A673 (cell line): ENCODE results near the gene ZNF157.

Source experiments
- EZH2 ChIP-seq: fragments of 200-600 bp; sonication (generic); IDR thresholded peaks from 2 replicates; pipeline ENCODE4 v1.6.1; 2017; ENCODE audit warnings: borderline replicate concordance, low read depth, mild to moderate bottlenecking, mixed read lengths, antibody characterized with exemption, low read length; ENCODE audit not compliant: poor library complexity, severe bottlenecking
- TF ChIP-seq, protein P1 (sequence below): fragments of 300-800, 200-600 bp; sonication (generic); conservative IDR thresholded peaks from 2 replicates; pipeline ENCODE4 v1.5.1; 2017; ENCODE audit warnings: low read depth, mild to moderate bottlenecking, antibody characterized with exemption, low read length, moderate library complexity, mixed read lengths

DNA sequence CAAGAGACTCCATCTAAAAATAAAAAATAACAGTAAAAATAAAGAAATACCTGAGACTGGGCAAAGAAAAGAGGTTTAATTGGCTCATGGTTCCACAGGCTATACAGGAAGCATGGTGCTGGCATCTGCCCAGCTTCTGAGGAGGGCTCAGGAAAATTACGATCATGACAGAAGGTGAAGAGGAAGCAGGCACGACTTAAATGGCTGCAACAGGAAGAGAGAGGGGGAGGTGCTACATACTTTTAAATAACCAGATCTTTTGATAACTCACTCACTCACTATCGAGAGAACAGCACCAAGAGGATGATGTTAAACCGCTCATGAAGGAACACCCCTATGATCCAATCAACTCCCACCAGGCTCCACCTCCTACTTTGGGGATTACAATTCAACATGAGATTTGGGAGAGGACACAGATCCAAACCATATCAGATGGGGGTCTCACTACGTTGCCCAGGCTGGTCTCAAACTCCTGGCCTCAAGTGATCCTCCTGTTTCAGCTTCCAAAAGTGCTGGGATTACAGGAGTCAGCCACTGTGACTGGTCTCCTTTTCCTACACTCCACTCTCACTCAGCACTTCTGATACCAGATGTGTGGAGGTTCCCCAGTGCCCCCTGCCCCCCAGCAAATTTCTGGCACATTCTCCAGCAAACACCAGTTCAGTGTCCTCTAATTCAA, 11.9 kb upstream of the ZNF157 start:
- TF ChIP-seq, protein P1, sequence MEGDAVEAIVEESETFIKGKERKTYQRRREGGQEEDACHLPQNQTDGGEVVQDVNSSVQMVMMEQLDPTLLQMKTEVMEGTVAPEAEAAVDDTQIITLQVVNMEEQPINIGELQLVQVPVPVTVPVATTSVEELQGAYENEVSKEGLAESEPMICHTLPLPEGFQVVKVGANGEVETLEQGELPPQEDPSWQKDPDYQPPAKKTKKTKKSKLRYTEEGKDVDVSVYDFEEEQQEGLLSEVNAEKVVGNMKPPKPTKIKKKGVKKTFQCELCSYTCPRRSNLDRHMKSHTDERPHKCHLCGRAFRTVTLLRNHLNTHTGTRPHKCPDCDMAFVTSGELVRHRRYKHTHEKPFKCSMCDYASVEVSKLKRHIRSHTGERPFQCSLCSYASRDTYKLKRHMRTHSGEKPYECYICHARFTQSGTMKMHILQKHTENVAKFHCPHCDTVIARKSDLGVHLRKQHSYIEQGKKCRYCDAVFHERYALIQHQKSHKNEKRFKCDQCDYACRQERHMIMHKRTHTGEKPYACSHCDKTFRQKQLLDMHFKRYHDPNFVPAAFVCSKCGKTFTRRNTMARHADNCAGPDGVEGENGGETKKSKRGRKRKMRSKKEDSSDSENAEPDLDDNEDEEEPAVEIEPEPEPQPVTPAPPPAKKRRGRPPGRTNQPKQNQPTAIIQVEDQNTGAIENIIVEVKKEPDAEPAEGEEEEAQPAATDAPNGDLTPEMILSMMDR = no peak
- TF ChIP-seq EZH2 = no peak
